GM12872 (cell line): Measurements from ENCODE around the gene RRAD.

Experiments used
- CTCF ChIP-seq: IDR thresholded peaks from 3 replicates; pipeline ENCODE4 v1.5.1; 2011; ENCODE audit warnings: low read depth, mild to moderate bottlenecking, low read length, moderate library complexity; ENCODE audit not compliant: insufficient read depth

Gene RRAD

DNA sequence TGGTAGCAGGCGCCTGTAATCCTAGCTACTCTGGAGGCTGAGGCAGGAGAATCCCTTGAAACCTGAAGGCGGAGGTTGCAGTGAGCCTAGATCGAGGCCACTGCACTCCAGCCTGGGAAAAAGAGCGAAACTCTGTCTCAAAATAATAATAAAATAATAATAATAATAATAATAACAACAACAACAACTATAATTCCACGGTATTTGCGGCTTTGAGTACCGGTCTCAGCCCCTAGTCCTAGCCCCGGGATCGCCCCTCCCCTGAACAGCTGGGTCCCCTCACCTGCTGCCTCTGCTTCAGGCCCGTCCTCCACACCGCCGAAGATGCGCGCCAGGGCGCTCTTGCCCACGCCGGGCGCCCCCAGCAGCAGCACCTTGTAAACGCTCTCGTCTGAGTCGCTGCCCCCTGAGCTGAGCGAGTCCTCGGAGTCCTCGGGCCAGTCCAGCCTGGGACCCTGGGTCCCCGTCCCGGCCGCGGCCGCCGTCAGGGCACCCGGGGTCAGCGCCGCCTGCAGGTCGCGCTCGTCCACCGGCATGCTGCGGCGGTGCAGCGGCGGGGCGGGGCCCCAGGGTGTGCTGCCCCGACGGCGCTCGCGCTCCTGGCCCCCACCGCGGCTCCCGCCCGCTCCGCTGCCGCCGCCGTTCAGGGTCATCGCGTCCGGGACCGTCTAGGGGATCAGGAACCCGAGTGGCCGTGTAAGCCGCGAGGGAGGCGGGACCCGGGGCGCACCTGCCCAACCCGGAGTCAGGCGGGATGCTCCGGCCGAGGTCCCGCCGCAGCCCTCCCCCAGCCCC lies 611 bp downstream of the RRAD start:
- peak; percentile 45; the same call in 1 of the 3 replicates for TF ChIP-seq CTCF

GRCh38 chr16:66923866-66924265 lies 1.5 kb downstream of the RRAD start:
- TF ChIP-seq CTCF = no peak

GRCh38 chr16:66923247-66923731 lies 2.0 kb downstream of the RRAD start:
- no peak for TF ChIP-seq CTCF

GRCh38 chr16:66921729-66922450 lies 3.4 kb downstream of the RRAD start:
- TF ChIP-seq CTCF = no peak

GRCh38 chr16:66920924-66921680 lies 4.2 kb downstream of the RRAD start:
- no peak for TF ChIP-seq CTCF

DNA sequence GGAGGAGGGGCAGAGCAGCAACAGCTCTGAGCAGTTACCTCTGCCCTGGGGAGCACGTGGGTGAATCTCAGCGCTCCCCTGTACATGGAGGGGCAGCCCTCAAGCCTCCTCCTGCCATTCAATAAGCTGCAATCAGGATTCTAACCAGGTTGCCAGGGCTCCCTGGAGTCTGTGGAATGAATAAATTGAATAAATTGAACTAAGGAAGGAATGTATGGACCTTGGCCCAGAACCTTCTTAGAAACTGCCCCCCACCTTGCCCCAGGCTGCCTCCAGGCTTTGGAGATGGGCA lies 5.1 kb downstream of the RRAD start:
- TF ChIP-seq CTCF = no peak
